Measurements from ENCODE around the gene SP2. TPM values are rescaled to one million over a fixed set of nuclear protein-coding genes. Genes with fewer than 3 reads are reported as not detected.

Gene SP2
- total and polyA plus RNA-seq, 2 of the 13 experiments (the other 11 are each of a cell fraction or from before 2014, with no cell fraction given) = 1.4 to 4.8 TPM

DNA sequence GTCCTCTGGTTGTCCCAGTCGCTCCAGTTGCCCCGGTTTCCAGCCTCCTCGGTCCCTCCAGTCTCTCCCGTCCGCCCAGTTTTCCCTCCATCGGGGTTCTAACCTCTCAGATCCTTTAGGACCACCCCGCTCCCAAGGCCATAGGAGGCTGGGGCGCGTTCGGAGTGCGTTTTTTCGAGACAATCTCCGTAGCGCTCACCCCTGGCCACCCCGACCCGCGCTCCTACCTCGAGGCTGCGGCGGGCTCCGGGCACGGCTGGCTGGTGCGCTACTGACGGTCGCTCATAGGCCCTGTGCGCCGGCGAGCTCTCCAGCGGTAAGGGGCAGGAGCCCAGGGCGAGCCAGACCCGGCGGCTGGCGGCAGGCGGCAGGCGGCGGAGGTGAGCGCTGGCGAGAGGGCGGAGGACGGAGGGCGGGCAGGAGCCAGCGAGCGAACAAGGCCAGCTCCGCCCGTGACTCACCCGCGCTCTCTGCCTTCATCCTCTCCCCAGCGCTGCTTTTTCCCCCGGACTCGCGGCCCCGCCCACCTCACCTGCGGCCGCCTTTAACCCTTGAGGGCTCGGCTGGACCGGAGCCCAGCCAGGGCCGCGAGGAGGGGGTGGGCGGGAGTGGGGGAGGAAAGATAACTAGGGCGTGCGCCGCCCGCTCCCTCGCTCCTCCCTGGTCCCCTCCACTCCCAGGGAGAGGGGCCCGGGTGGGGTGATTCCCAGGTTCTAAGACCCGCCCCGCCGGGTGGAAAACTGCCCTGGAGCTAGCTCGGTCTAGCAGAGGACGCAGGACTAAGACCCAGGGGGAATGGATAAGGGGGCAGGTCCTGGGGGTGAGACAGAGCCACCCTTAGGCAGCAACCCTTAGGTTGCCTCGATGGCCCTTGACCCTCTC, 45.1 kb upstream of the SP2 start, which contains the start of gene SP6 (continued):
- TF ChIP-seq ZBTB4 (CRISPR knock-in tag; IDR thresholded peaks at IDR 0.05; ENCODE audit: borderline replicate concordance) = no peak
- peak; percentile 74 for TF ChIP-seq XRCC5 (optimal IDR thresholded peaks at IDR 0.05; ENCODE audit: low read length)
- TF ChIP-seq ZNF234 (CRISPR knock-in tag; conservative IDR thresholded peaks at IDR 0.05) = no peak
- TF ChIP-seq GABPA (IDR thresholded peaks at IDR 0.05; ENCODE audit: low read depth, low read length) = no peak
- no peak for TF ChIP-seq GABPA (CRISPR knock-in tag; IDR thresholded peaks at IDR 0.05; ENCODE audit: low read depth)
- TF ChIP-seq NR2F6 (IDR thresholded peaks at IDR 0.05) = no peak
- peak; percentile 45; the same call in 1 of the 2 replicates for TF ChIP-seq NR2F6 (CRISPR knock-in tag; IDR thresholded peaks at IDR 0.05)
- TF ChIP-seq, protein P1, sequence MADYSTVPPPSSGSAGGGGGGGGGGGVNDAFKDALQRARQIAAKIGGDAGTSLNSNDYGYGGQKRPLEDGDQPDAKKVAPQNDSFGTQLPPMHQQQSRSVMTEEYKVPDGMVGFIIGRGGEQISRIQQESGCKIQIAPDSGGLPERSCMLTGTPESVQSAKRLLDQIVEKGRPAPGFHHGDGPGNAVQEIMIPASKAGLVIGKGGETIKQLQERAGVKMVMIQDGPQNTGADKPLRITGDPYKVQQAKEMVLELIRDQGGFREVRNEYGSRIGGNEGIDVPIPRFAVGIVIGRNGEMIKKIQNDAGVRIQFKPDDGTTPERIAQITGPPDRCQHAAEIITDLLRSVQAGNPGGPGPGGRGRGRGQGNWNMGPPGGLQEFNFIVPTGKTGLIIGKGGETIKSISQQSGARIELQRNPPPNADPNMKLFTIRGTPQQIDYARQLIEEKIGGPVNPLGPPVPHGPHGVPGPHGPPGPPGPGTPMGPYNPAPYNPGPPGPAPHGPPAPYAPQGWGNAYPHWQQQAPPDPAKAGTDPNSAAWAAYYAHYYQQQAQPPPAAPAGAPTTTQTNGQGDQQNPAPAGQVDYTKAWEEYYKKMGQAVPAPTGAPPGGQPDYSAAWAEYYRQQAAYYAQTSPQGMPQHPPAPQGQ (CRISPR knock-in tag; IDR thresholded peaks at IDR 0.05; ENCODE audit: borderline replicate concordance) = no peak
- TF ChIP-seq ZNF605 (CRISPR knock-in tag; IDR thresholded peaks at IDR 0.05) = peak; percentile 66; the same call in 1 of the 2 replicates
- no peak for TF ChIP-seq RNF219 (CRISPR knock-in tag; IDR thresholded peaks at IDR 0.05)
- TF ChIP-seq, protein P2, sequence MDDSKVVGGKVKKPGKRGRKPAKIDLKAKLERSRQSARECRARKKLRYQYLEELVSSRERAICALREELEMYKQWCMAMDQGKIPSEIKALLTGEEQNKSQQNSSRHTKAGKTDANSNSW (CRISPR knock-in tag; IDR thresholded peaks at IDR 0.05; ENCODE audit: borderline replicate concordance) = no peak
- TF ChIP-seq ZNF557 (CRISPR knock-in tag; IDR thresholded peaks at IDR 0.05) = 0 out of 2 replicates have a peak, but pooled peaks have one; percentile 43
- TF ChIP-seq BORCS8-MEF2B (CRISPR knock-in tag; IDR thresholded peaks at IDR 0.05) = peak; percentile 42; the same call in 1 of the 2 replicates
- TF ChIP-seq, protein P3, sequence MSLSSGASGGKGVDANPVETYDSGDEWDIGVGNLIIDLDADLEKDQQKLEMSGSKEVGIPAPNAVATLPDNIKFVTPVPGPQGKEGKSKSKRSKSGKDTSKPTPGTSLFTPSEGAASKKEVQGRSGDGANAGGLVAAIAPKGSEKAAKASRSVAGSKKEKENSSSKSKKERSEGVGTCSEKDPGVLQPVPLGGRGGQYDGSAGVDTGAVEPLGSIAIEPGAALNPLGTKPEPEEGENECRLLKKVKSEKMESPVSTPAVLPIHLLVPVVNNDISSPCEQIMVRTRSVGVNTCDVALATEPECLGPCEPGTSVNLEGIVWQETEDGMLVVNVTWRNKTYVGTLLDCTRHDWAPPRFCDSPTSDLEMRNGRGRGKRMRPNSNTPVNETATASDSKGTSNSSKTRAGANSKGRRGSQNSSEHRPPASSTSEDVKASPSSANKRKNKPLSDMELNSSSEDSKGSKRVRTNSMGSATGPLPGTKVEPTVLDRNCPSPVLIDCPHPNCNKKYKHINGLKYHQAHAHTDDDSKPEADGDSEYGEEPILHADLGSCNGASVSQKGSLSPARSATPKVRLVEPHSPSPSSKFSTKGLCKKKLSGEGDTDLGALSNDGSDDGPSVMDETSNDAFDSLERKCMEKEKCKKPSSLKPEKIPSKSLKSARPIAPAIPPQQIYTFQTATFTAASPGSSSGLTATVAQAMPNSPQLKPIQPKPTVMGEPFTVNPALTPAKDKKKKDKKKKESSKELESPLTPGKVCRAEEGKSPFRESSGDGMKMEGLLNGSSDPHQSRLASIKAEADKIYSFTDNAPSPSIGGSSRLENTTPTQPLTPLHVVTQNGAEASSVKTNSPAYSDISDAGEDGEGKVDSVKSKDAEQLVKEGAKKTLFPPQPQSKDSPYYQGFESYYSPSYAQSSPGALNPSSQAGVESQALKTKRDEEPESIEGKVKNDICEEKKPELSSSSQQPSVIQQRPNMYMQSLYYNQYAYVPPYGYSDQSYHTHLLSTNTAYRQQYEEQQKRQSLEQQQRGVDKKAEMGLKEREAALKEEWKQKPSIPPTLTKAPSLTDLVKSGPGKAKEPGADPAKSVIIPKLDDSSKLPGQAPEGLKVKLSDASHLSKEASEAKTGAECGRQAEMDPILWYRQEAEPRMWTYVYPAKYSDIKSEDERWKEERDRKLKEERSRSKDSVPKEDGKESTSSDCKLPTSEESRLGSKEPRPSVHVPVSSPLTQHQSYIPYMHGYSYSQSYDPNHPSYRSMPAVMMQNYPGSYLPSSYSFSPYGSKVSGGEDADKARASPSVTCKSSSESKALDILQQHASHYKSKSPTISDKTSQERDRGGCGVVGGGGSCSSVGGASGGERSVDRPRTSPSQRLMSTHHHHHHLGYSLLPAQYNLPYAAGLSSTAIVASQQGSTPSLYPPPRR (CRISPR knock-in tag; IDR thresholded peaks at IDR 0.05; ENCODE audit: borderline replicate concordance) = 0 out of 2 replicates have a peak, but pooled peaks have one; percentile 22
- TF ChIP-seq MAZ (IDR thresholded peaks at IDR 0.05; ENCODE audit: borderline replicate concordance, low read depth, low read length) = no peak; the same call in 1 of the 2 replicates
- TF ChIP-seq MAZ (CRISPR knock-in tag; IDR thresholded peaks at IDR 0.05; ENCODE audit: low read depth) = peak; percentile 81

All from HepG2 (cell line).